K562 (cell line): ENCODE measurements around the gene MED15. TPM values are rescaled to one million over a fixed set of nuclear protein-coding genes. Genes with fewer than 3 reads are reported as not detected.
A peak's percentile ranks its signal among the peaks of the same experiment; 100 is the strongest.

Source experiments
- CBFA2T2 ChIP-seq: fragments of 450-650 bp; conservative IDR thresholded peaks from 2 replicates; pipeline ENCODE4 v1.6.1; 2017; ENCODE audit warnings: mild to moderate bottlenecking
- CBX8 ChIP-seq: fragments of 200-600 bp; sonication (generic); IDR thresholded peaks from 2 replicates; pipeline ENCODE4 v1.6.1; 2012; ENCODE audit warnings: borderline replicate concordance, mixed run types, low read depth, mild to moderate bottlenecking, moderate library complexity, mixed read lengths, low read length, control low read depth, inconsistent platforms; ENCODE audit not compliant: poor library complexity, severe bottlenecking; ENCODE audit errors: extremely low read depth
- CCAR2 ChIP-seq: fragments of 200-400 bp; formaldehyde crosslinking; IDR thresholded peaks from 2 replicates; pipeline ENCODE4 v1.6.1; 2017; ENCODE audit warnings: mild to moderate bottlenecking, low read depth, low read length
- CHD2 ChIP-seq: IDR thresholded peaks from 2 replicates; pipeline ENCODE4 v1.6.1; 2011; ENCODE audit warnings: low read depth, low read length
- FOXP1 ChIP-seq: sonication (generic); formaldehyde crosslinking; IDR thresholded peaks from 2 replicates; pipeline ENCODE4 v1.8.0; 2022; ENCODE audit warnings: mild to moderate bottlenecking, missing genetic modification reagents
- GTF2B ChIP-seq: IDR thresholded peaks from 2 replicates; pipeline ENCODE4 v1.6.1; 2011; ENCODE audit not compliant: insufficient read length; ENCODE audit errors: extremely low read depth
- HCFC1 ChIP-seq: IDR thresholded peaks from 2 replicates; pipeline ENCODE4 v1.6.1; 2012; ENCODE audit warnings: low read depth, low read length, improper control_type of control experiment
- ID3 ChIP-seq, 2 experiments: fragments of 250-450 bp in 1 of 2; fragments of 450-650 bp in 1 of 2; sonication (Bioruptor Pico) in 1 of 2; IDR thresholded peaks; 2 replicates each; pipeline versions ENCODE4 v1.6.1 to v1.8.0; 2016 to 2021; ENCODE audit warnings: mild to moderate bottlenecking in 2 of 2, moderate library complexity in 2 of 2, missing compliant biosample characterization in 1 of 2, missing genetic modification characterization in 1 of 2
- JUNB ChIP-seq: fragments of 450-650 bp; formaldehyde crosslinking; conservative IDR thresholded peaks from 2 replicates; pipeline ENCODE4 v1.4.0; 2020; ENCODE audit warnings: mild to moderate bottlenecking
- KAT2B ChIP-seq: IDR thresholded peaks from one replicate; pipeline ENCODE4 v1.6.1; 2012; ENCODE audit warnings: low read depth, mild to moderate bottlenecking, control low read depth, inconsistent platforms, low read length, moderate library complexity
- KHSRP ChIP-seq: fragments of 450-650 bp; IDR thresholded peaks from 2 replicates; pipeline ENCODE4 v1.6.1; 2017
- KLF6 ChIP-seq: fragments of 250-450 bp; sonication (Bioruptor Pico); IDR thresholded peaks from 2 replicates; pipeline ENCODE4 v1.4.0; 2020; ENCODE audit warnings: mild to moderate bottlenecking, moderate library complexity, borderline replicate concordance
- MCM2 ChIP-seq: fragments of 450-650 bp; IDR thresholded peaks from 2 replicates; pipeline ENCODE4 v1.6.1; 2017; ENCODE audit warnings: low read depth, mild to moderate bottlenecking
- NCOA4 ChIP-seq: fragments of 450-650 bp; IDR thresholded peaks from 2 replicates; pipeline ENCODE4 v1.6.1; 2018; ENCODE audit warnings: mild to moderate bottlenecking; ENCODE audit not compliant: partially characterized antibody
- POLR2A ChIP-seq: fragments of 450-650 bp; conservative IDR thresholded peaks from 2 replicates; pipeline ENCODE4 v1.6.1; 2016
- RFX5 ChIP-seq: IDR thresholded peaks from 2 replicates; pipeline ENCODE4 v1.6.1; 2011; ENCODE audit warnings: low read depth, mild to moderate bottlenecking, improper control_type of control experiment, low read length
- RUNX1 ChIP-seq: sonication (generic); IDR thresholded peaks from 2 replicates; pipeline ENCODE4 v1.6.1; 2016; ENCODE audit warnings: antibody characterized with exemption, low read depth
- SMARCA4 ChIP-seq: fragments of 450-650 bp; IDR thresholded peaks from 2 replicates; pipeline ENCODE4 v1.6.1; 2016
- SRF ChIP-seq, 2 experiments: fragments of 250-450, 450-650 bp in 1 of 2; sonication (Bioruptor Pico) in 1 of 2; sonication (generic) in 1 of 2; formaldehyde crosslinking; IDR thresholded peaks; 2 replicates each; pipeline versions ENCODE4 v1.5.0 to v1.5.1; 2020 to 2022; ENCODE audit warnings: mild to moderate bottlenecking in 1 of 2, missing genetic modification reagents in 1 of 2
- ZFP36 ChIP-seq: fragments of 150-350 bp; IDR thresholded peaks from 2 replicates; pipeline ENCODE4 v1.6.1; 2018; ENCODE audit warnings: low read length, low read depth; ENCODE audit not compliant: partially characterized antibody
- ZNF133 ChIP-seq: fragments of 250-450 bp; sonication (Bioruptor Pico); IDR thresholded peaks from 2 replicates; pipeline ENCODE4 v1.4.0; 2020; ENCODE audit warnings: mild to moderate bottlenecking
- ZNF282 ChIP-seq: sonication (generic); formaldehyde crosslinking; IDR thresholded peaks from 2 replicates; pipeline ENCODE4 v1.8.1; 2023; ENCODE audit warnings: missing genetic modification reagents
- ZNF354B ChIP-seq: fragments of 250-450 bp; sonication (Bioruptor Pico); IDR thresholded peaks from 2 replicates; pipeline ENCODE4 v1.4.0; 2020
- ZNF766 ChIP-seq: fragments of 200-800 bp; sonication (Bioruptor generic); conservative IDR thresholded peaks from 2 replicates; pipeline ENCODE4 v1.6.1; 2016; ENCODE audit warnings: missing genetic modification characterization, missing compliant biosample characterization
- ZNF785 ChIP-seq: fragments of 250-450 bp; sonication (Bioruptor Pico); IDR thresholded peaks from 2 replicates; pipeline ENCODE4 v1.4.0; 2020; ENCODE audit warnings: mild to moderate bottlenecking
- polyA plus RNA-seq, 8 experiments: library from polyadenylated mRNA; depleted of rRNA in 4 of 8; stranded (reverse) in 5 of 8; unstranded in 3 of 8; fragments of >200 nt; fragmentation: Nextera tagmentation in 2 of 8; fragmentation: Illumina TruSeq in 1 of 8; extraction: Ambion mirVana in 2 of 8; extraction: Trizol in 1 of 8; gene quantifications; 2 replicates each; pipeline versions ENCODE4 v1.2.1 to v1.2.3, GENCODE V29; 2011 to 2014; ENCODE audit warnings: inconsistent platforms in 1 of 8, missing spikeins in 1 of 8
- total RNA-seq, 7 experiments: library from RNA; depleted of rRNA in 6 of 7; stranded (reverse); fragments of >200 nt in 6 of 7; fragmentation: Illumina TruSeq in 2 of 7; extraction: Trizol in 2 of 7; gene quantifications; 2 replicates each; pipeline versions ENCODE4 v1.2.1 to v1.2.3, GENCODE V29; 2011 to 2021; ENCODE audit warnings: low replicate concordance in 1 of 7
- TF ChIP-seq, protein P1 (sequence below): sonication (generic); formaldehyde crosslinking; IDR thresholded peaks from 2 replicates; pipeline ENCODE4 v1.8.1; 2022; ENCODE audit warnings: missing genetic modification reagents
- TF ChIP-seq, protein P2 (sequence below): fragments of 450-650 bp; IDR thresholded peaks from one replicate; pipeline ENCODE4 v1.6.1; 2018; ENCODE audit warnings: mild to moderate bottlenecking, moderate library complexity; ENCODE audit not compliant: partially characterized antibody

MED15 gene
- total and polyA plus RNA-seq, 9 of the 15 experiments (the other 6 are each of a cell fraction or from before 2014, with no cell fraction given): 4.0 to 271 (median 60.1) TPM

DNA sequence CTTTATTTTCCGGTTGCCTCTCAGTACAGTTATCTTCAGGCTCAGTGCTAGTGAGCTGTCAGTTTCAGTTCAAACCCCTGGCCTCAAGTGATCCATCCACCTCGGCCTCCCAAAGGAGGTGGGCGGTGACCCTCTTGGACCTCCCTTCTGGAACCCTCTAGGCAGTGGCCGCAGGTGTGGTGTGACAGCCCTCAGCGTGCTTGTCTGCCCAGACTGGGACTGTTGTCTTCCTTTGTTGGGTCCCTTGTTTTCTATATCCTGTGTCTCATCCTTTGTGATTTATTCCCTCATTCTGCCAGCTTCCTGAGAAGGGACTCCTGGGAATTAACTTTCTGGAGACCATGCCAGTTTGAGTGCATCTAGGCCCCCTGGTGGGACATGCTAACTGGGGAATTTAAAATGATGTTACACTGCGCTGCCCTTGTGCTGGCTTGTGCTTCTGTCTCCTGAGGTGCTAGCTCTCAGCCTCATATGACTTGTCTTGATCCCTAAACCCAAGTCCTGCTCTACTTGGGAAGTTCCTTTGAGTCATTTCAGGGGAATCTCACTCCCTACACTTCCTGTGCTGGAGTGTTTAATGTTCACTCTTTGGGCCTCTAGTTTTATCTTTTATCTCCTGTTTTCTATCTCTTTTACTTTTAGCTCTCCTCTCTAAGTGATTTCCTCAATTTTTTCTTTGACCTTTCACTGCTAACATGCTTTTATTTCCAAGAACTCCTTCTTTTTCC is 19.4 kb downstream of the MED15 start (continued):
- TF ChIP-seq CCAR2 (no peak), CBX8 (no peak), MCM2 (no peak), GTF2B (no peak), JUNB (CRISPR knock-in tag) (0 out of 2 replicates have a peak, but pooled peaks have one; percentile 28), KAT2B (peak; percentile 70), KHSRP (no peak), ID3 (CRISPR knock-in tag; IDR thresholded peaks at IDR 0.05) (no peak), ID3 (tag; IDR thresholded peaks at IDR 0.05) (peak; percentile 80; the same call in 1 of the 2 replicates), ZNF133 (CRISPR knock-in tag) (no peak), RUNX1 (no peak), ZNF354B (CRISPR knock-in tag) (peak; percentile 69; the same call in 1 of the 2 replicates), CBFA2T2 (no peak), HCFC1 (no peak), ZFP36 (no peak), ZNF282 (CRISPR knock-in tag) (no peak), KLF6 (CRISPR knock-in tag) (no peak), SMARCA4 (no peak), FOXP1 (CRISPR knock-in tag) (no peak), ZNF785 (CRISPR knock-in tag) (no peak), RFX5 (no peak), POLR2A (no peak), SRF (CRISPR knock-in tag; IDR thresholded peaks at IDR 0.05) (peak in 1 of 2 experiments; percentile 21; a peak in 1 of 4 replicates), ZNF766 (no peak; the same call in 1 of the 2 replicates), NCOA4 (no peak), CHD2 (no peak)
- TF ChIP-seq, protein P1, sequence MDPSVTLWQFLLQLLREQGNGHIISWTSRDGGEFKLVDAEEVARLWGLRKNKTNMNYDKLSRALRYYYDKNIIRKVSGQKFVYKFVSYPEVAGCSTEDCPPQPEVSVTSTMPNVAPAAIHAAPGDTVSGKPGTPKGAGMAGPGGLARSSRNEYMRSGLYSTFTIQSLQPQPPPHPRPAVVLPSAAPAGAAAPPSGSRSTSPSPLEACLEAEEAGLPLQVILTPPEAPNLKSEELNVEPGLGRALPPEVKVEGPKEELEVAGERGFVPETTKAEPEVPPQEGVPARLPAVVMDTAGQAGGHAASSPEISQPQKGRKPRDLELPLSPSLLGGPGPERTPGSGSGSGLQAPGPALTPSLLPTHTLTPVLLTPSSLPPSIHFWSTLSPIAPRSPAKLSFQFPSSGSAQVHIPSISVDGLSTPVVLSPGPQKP (CRISPR knock-in tag): no peak
- TF ChIP-seq, protein P2, sequence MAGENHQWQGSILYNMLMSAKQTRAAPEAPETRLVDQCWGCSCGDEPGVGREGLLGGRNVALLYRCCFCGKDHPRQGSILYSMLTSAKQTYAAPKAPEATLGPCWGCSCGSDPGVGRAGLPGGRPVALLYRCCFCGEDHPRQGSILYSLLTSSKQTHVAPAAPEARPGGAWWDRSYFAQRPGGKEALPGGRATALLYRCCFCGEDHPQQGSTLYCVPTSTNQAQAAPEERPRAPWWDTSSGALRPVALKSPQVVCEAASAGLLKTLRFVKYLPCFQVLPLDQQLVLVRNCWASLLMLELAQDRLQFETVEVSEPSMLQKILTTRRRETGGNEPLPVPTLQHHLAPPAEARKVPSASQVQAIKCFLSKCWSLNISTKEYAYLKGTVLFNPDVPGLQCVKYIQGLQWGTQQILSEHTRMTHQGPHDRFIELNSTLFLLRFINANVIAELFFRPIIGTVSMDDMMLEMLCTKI: no peak
